Right atrium auricular region (tissue), 2 donors: ENCODE measurements around the gene PANK2. TPM values are rescaled to one million over a fixed set of nuclear protein-coding genes. Genes with fewer than 3 reads are reported as not detected.
"Not testable (repeated sequence)": the region's sequence is repeated elsewhere in the genome, so short reads cannot be mapped to it uniquely, and the experiment has no call there.

Experiments
- DNase-seq: peaks from one replicate; pipeline ENCODE4 v3.0.0-alpha.2; 2019; ENCODE audit warnings: low spot score
- H3K27ac ChIP-seq, 2 donors: fragments of 200-600 bp; sonication (generic); 1 replicate in 1 of 2; 2 replicates in 1 of 2; pipeline ENCODE4 v1.5.1; 2016 to 2019
- H3K27me3 ChIP-seq, 2 donors: fragments of 200-600 bp; sonication (generic); one replicate each; pipeline versions ENCODE4 v1.5.1 to v1.6.0; 2017 to 2019
- H3K36me3 ChIP-seq: fragments of 200-600 bp; sonication (generic); one replicate; pipeline ENCODE4 v1.5.1; 2016
- H3K4me1 ChIP-seq, 2 donors: fragments of 200-600 bp; sonication (generic); one replicate each; pipeline versions ENCODE4 v1.5.1 to v1.6.0; 2017 to 2019
- H3K4me3 ChIP-seq, 2 donors: fragments of 200-600 bp; sonication (generic); 1 replicate in 1 of 2; 2 replicates in 1 of 2; pipeline ENCODE4 v1.5.1; 2017 to 2019; ENCODE audit warnings: mild to moderate bottlenecking in 1 of 2, moderate library complexity in 1 of 2
- H3K9me3 ChIP-seq, 2 donors: fragments of 200-600 bp; sonication (generic); one replicate each; pipeline ENCODE4 v1.5.1; 2019
- CTCF ChIP-seq, 2 donors: fragments of 200-600 bp; sonication (generic); IDR thresholded peaks; one replicate each; pipeline ENCODE4 v1.5.1; 2019; ENCODE audit warnings: antibody characterized with exemption in 2 of 2
- total RNA-seq, 2 donors: library from RNA; depleted of rRNA; stranded (reverse); fragments of >200 nt; gene quantifications; one replicate each; pipeline ENCODE4 v1.1.0, GENCODE V29; 2016

PANK2 gene
- total RNA-seq, 2 donors from 2014 or later, result 15.5 to 19.5 TPM

- no peaks in the 10 kb centered on the region for H3K9me3 ChIP-seq
- no peak overlapping the region for H3K4me3 ChIP-seq
- no peak for TF ChIP-seq CTCF (IDR thresholded peaks at IDR 0.05)
- H3K27me3 ChIP-seq, result no peaks in the 10 kb centered on the region
- no peaks in the 10 kb centered on the region for H3K36me3 ChIP-seq
- H3K27ac ChIP-seq, result peak overlapping the region; percentile 43 to 48
- peaks cover 0 to 83% of the 10 kb centered on the region in 2 donors for H3K4me1 ChIP-seq
- no peak for DNase-seq
These were observed 12.0 kb downstream of the PANK2 start for GRCh38 chr20:3901028-3901705.

- Histone ChIP-seq H3K27me3 (no peaks in the 10 kb centered on the region), H3K36me3 (no peaks in the 10 kb centered on the region), H3K4me3 (no peak overlapping the region), H3K27ac (peak overlapping the region; percentile 43 to 48), H3K4me1 (peaks cover 0 to 76% of the 10 kb centered on the region in 2 donors), H3K9me3 (no peaks in the 10 kb centered on the region)
- no peak for TF ChIP-seq CTCF (IDR thresholded peaks at IDR 0.05)
- no peak for DNase-seq
These were observed 12.7 kb downstream of the PANK2 start for GRCh38 chr20:3901706-3902440.

GRCh38 chr20:3902446-3902845 is 13.3 kb downstream of the PANK2 start:
- H3K9me3 ChIP-seq, result no peaks in the 10 kb centered on the region
- peak overlapping the region in 1 of 2 donors; percentile 48 for H3K27ac ChIP-seq
- H3K27me3 ChIP-seq, result no peaks in the 10 kb centered on the region
- TF ChIP-seq CTCF (IDR thresholded peaks at IDR 0.05), result no peak
- peaks cover 0 to 73% of the 10 kb centered on the region in 2 donors for H3K4me1 ChIP-seq
- H3K36me3 ChIP-seq, result no peaks in the 10 kb centered on the region
- no peak overlapping the region for H3K4me3 ChIP-seq
- no peak for DNase-seq

GRCh38 chr20:3904224-3904623 is 15.0 kb downstream of the PANK2 start:
- Histone ChIP-seq H3K27ac (no peak overlapping the region), H3K36me3 (peaks cover 15% of the 10 kb centered on the region), H3K4me3 (no peak overlapping the region), H3K27me3 (no peaks in the 10 kb centered on the region), H3K4me1 (peaks cover 0 to 62% of the 10 kb centered on the region in 2 donors), H3K9me3 (no peaks in the 10 kb centered on the region)
- no peak for TF ChIP-seq CTCF (IDR thresholded peaks at IDR 0.05)
- DNase-seq, result no peak

GRCh38 chr20:3904857-3905256 is 15.7 kb downstream of the PANK2 start:
- Histone ChIP-seq H3K9me3 (no peaks in the 10 kb centered on the region), H3K27ac (no peak overlapping the region), H3K4me3 (no peak overlapping the region), H3K4me1 (peaks cover 0 to 57% of the 10 kb centered on the region in 2 donors), H3K36me3 (peaks cover 21% of the 10 kb centered on the region), H3K27me3 (no peaks in the 10 kb centered on the region)
- DNase-seq, result no peak
- no peak for TF ChIP-seq CTCF (IDR thresholded peaks at IDR 0.05)

GRCh38 chr20:3906744-3907721 is 17.8 kb downstream of the PANK2 start:
- not testable (repeated sequence) for DNase-seq, H3K4me3 ChIP-seq, H3K9me3 ChIP-seq, H3K27me3 ChIP-seq, H3K27ac ChIP-seq
- Histone ChIP-seq H3K4me1 (peaks cover 0 to 45% of the 10 kb centered on the region in 2 donors), H3K36me3 (peaks cover 38% of the 10 kb centered on the region)
